IMR-90 (cell line): ENCODE data around the gene ZSCAN4. TPM values are rescaled to one million over a fixed set of nuclear protein-coding genes. Genes with fewer than 3 reads are reported as not detected.

ENCODE experiments used
- ATAC-seq: fragments of 200-7000 bp; cut with Tn5 transposase; 2 replicates; pipeline ENCODE4 v1.9.1; 2020; ENCODE audit warnings: low read depth, mild to moderate bottlenecking, moderate library complexity
- BruUV-seq: library from RNA; stranded (reverse); fragments of 400-500 nt; replicated peaks from 2 replicates; lab custom pipeline; 2021; lab: Mats Ljungman, UMichigan
- CTCF ChIA-PET: fragments of 300-600 bp; formaldehyde crosslinking; extraction: SDS; loops from one replicate; lab custom pipeline; 2021; ENCODE audit warnings: antibody characterized with exemption; lab: Yijun Ruan, JAX
- POLR2A ChIA-PET: fragments of 300-600 bp; sonication (Branson Sonifier 250); formaldehyde crosslinking; loops from one replicate; lab custom pipeline; 2022; ENCODE audit warnings: antibody characterized with exemption; ENCODE audit not compliant: unreplicated experiment; lab: Charles Lee
- DNase-seq: peaks from one replicate; pipeline ENCODE4 v3.0.0; 2013
- H2AFZ ChIP-seq: replicated peaks from 2 replicates; pipeline ENCODE3; 2013; ENCODE audit warnings: low read length, mild to moderate bottlenecking; ENCODE audit not compliant: poor library complexity
- H2AK5ac ChIP-seq: 2 replicates; pipeline ENCODE4 v1.6.1; 2013; ENCODE audit warnings: low read depth, low read length, inconsistent platforms
- H2AK9ac ChIP-seq: replicated peaks from 2 replicates; pipeline ENCODE3; 2013; ENCODE audit warnings: mild to moderate bottlenecking, low read depth, low read length, moderate library complexity; ENCODE audit not compliant: poor library complexity
- H2BK120ac ChIP-seq: 2 replicates; pipeline ENCODE4 v1.6.1; 2013; ENCODE audit warnings: low read depth, low read length, inconsistent platforms
- H2BK15ac ChIP-seq: 3 replicates; pipeline ENCODE4 v1.6.1; 2013; ENCODE audit warnings: low read depth, low read length, inconsistent platforms
- H2BK20ac ChIP-seq: 2 replicates; pipeline ENCODE4 v1.6.1; 2013; ENCODE audit warnings: low read depth, mild to moderate bottlenecking, inconsistent platforms, low read length, moderate library complexity
- H2BK5ac ChIP-seq: 2 replicates; pipeline ENCODE4 v1.6.1; 2013; ENCODE audit warnings: mild to moderate bottlenecking, low read depth, low read length, inconsistent platforms; ENCODE audit not compliant: poor library complexity, severe bottlenecking
- H3K14ac ChIP-seq: replicated peaks from 2 replicates; pipeline ENCODE4 v1.6.1; 2013; ENCODE audit warnings: low read depth, low read length, inconsistent platforms
- H3K18ac ChIP-seq: 2 replicates; pipeline ENCODE4 v1.6.1; 2013; ENCODE audit warnings: low read depth, low read length, control low read depth
- H3K23ac ChIP-seq: 2 replicates; pipeline ENCODE4 v1.6.1; 2013; ENCODE audit warnings: low read depth, low read length, inconsistent platforms
- H3K27ac ChIP-seq: 2 replicates; pipeline ENCODE4 v1.5.1; 2013; ENCODE audit warnings: mild to moderate bottlenecking, control low read depth, low read length; ENCODE audit not compliant: insufficient read depth
- H3K27me3 ChIP-seq: 2 replicates; pipeline ENCODE4 v1.6.1; 2013; ENCODE audit warnings: low read length; ENCODE audit not compliant: control insufficient read depth, insufficient read depth
- H3K36me3 ChIP-seq: 2 replicates; pipeline ENCODE4 v1.6.1; 2013; ENCODE audit warnings: low read length, mixed read lengths; ENCODE audit not compliant: control insufficient read depth, insufficient read depth
- H3K4ac ChIP-seq: 2 replicates; pipeline ENCODE4 v1.6.1; 2013; ENCODE audit warnings: low read depth, low read length, inconsistent platforms
- H3K4me1 ChIP-seq: 2 replicates; pipeline ENCODE4 v1.6.1; 2013; ENCODE audit warnings: low read length, mixed read lengths; ENCODE audit not compliant: control insufficient read depth, insufficient read depth
- H3K4me2 ChIP-seq: 2 replicates; pipeline ENCODE4 v1.6.1; 2013; ENCODE audit warnings: low read depth, mild to moderate bottlenecking, control low read depth, low read length, moderate library complexity
- H3K4me3 ChIP-seq: 2 replicates; pipeline ENCODE4 v1.5.1; 2013; ENCODE audit warnings: low read depth, mild to moderate bottlenecking, control low read depth, low read length, moderate library complexity; ENCODE audit not compliant: insufficient read depth
- H3K56ac ChIP-seq: 2 replicates; pipeline ENCODE4 v1.6.1; 2013; ENCODE audit warnings: low read length, inconsistent platforms; ENCODE audit not compliant: insufficient read depth; ENCODE audit errors: extremely low read depth
- H3K79me1 ChIP-seq, 2 experiments: 2 replicates each; pipeline ENCODE4 v1.6.1; 2013; ENCODE audit warnings: low read length in 2 of 2, inconsistent platforms in 1 of 2, low read depth in 1 of 2
- H3K9ac ChIP-seq: 2 replicates; pipeline ENCODE4 v1.6.1; 2013; ENCODE audit warnings: low read depth, low read length, control low read depth
- H3K9me1 ChIP-seq: 2 replicates; pipeline ENCODE4 v1.6.1; 2013; ENCODE audit warnings: low read length, inconsistent platforms; ENCODE audit not compliant: insufficient read depth
- H3K9me3 ChIP-seq: 2 replicates; pipeline ENCODE4 v1.6.1; 2013; ENCODE audit warnings: low read length; ENCODE audit not compliant: control insufficient read depth, insufficient read depth
- H4K20me1 ChIP-seq: 2 replicates; pipeline ENCODE4 v1.6.1; 2013; ENCODE audit warnings: low read length, inconsistent platforms; ENCODE audit not compliant: insufficient read depth
- H4K5ac ChIP-seq: 2 replicates; pipeline ENCODE4 v1.6.1; 2013; ENCODE audit warnings: mild to moderate bottlenecking, low read depth, low read length, control low read depth
- H4K8ac ChIP-seq, 2 experiments: 2 replicates each; pipeline ENCODE4 v1.6.1; 2013; ENCODE audit warnings: low read depth in 2 of 2, low read length in 2 of 2, control low read depth in 1 of 2, inconsistent platforms in 1 of 2
- H4K91ac ChIP-seq: 2 replicates; pipeline ENCODE4 v1.6.1; 2013; ENCODE audit warnings: low read depth, low read length, inconsistent platforms; ENCODE audit not compliant: insufficient read depth
- BHLHE40 ChIP-seq: fragments of 150-350 bp; IDR thresholded peaks from 2 replicates; pipeline ENCODE4 v1.6.1; 2016; ENCODE audit warnings: mild to moderate bottlenecking, low read depth, low read length
- CHD1 ChIP-seq: IDR thresholded peaks from 2 replicates; pipeline ENCODE4 v1.6.1; 2012; ENCODE audit warnings: low read depth, low read length, improper control_type of control experiment
- CTCF ChIP-seq: conservative IDR thresholded peaks from 2 replicates; pipeline ENCODE4 v1.5.1; 2012; ENCODE audit warnings: mild to moderate bottlenecking, low read depth, low read length, improper control_type of control experiment
- ELK1 ChIP-seq: fragments of 150-350 bp; IDR thresholded peaks from 2 replicates; pipeline ENCODE4 v1.6.1; 2016; ENCODE audit warnings: low read depth, mild to moderate bottlenecking, low read length, moderate library complexity, borderline replicate concordance
- FOS ChIP-seq: fragments of 150-350 bp; IDR thresholded peaks from 2 replicates; pipeline ENCODE4 v1.6.1; 2016; ENCODE audit warnings: low read depth, low read length
- MAFK ChIP-seq: IDR thresholded peaks from 2 replicates; pipeline ENCODE4 v1.6.1; 2012; ENCODE audit warnings: low read depth, low read length, improper control_type of control experiment
- MAZ ChIP-seq: IDR thresholded peaks from 2 replicates; pipeline ENCODE4 v1.6.1; 2012; ENCODE audit warnings: low read depth, mild to moderate bottlenecking, low read length, improper control_type of control experiment, moderate library complexity, borderline replicate concordance
- MXI1 ChIP-seq: IDR thresholded peaks from 2 replicates; pipeline ENCODE4 v1.6.1; 2012; ENCODE audit warnings: low read depth, mild to moderate bottlenecking, low read length, moderate library complexity, borderline replicate concordance
- NFE2L2 ChIP-seq: fragments of 150-350 bp; IDR thresholded peaks from 2 replicates; pipeline ENCODE4 v1.6.1; 2016; ENCODE audit warnings: low read depth, mild to moderate bottlenecking, low read length
- POLR2A ChIP-seq: IDR thresholded peaks from 2 replicates; pipeline ENCODE4 v1.6.1; 2012; ENCODE audit warnings: mild to moderate bottlenecking, low read depth, low read length
- RAD21 ChIP-seq: IDR thresholded peaks from 2 replicates; pipeline ENCODE4 v1.6.1; 2012; ENCODE audit warnings: low read length, improper control_type of control experiment
- RCOR1 ChIP-seq: IDR thresholded peaks from 2 replicates; pipeline ENCODE4 v1.6.1; 2012; ENCODE audit warnings: mild to moderate bottlenecking, low read length, improper control_type of control experiment; ENCODE audit not compliant: insufficient replicate concordance
- RFX5 ChIP-seq: IDR thresholded peaks from 2 replicates; pipeline ENCODE4 v1.8.0; 2012; ENCODE audit warnings: low read depth, mild to moderate bottlenecking, low read length, moderate library complexity
- USF2 ChIP-seq: fragments of 150-350 bp; IDR thresholded peaks from 2 replicates; pipeline ENCODE4 v1.6.1; 2017; ENCODE audit warnings: mild to moderate bottlenecking, antibody characterized with exemption, low read length, low read depth
- WGBS, 2 experiments: methylation state at CpG; one replicate each; pipeline versions ENCODE4 v1.1.5 to v1.1.7; 2013; ENCODE audit warnings: missing lambda C conversion rate in 2 of 2; ENCODE audit not compliant: insufficient read length in 1 of 2; ENCODE audit errors: extremely low coverage in 2 of 2; 5-methylcytosine and 5-hydroxymethylcytosine counted together
- dilution Hi-C: fragments of 300-500 bp; cut with HindIII; formaldehyde crosslinking; loops from one replicate; pipeline ENCODE4 v1.14.3; 2018; ENCODE audit warnings: low sequenced_read_pairs; ENCODE audit not compliant: unreplicated experiment
- in situ Hi-C: fragments of 300-500 bp; cut with MboI; formaldehyde crosslinking; loops from 3 replicates; pipeline ENCODE4 v1.14.3; 2019; ENCODE audit warnings: low sequenced_read_pairs, inconsistent platforms, mixed read lengths
- intact Hi-C: fragments of 100-400 bp; cut with micrococcal nuclease; formaldehyde crosslinking; loops from 2 replicates; pipeline ENCODE4 v1.10.0; 2022
- polyA plus RNA-seq, 3 experiments: library from polyadenylated mRNA; depleted of rRNA; stranded (reverse); fragments of >200 nt; gene quantifications; 2 replicates each; pipeline ENCODE4 v1.2.3, GENCODE V29; 2012; ENCODE audit warnings: low replicate concordance in 1 of 3
- total RNA-seq: library from RNA; depleted of rRNA; stranded (reverse); fragments of >200 nt; gene quantifications from 2 replicates; pipeline ENCODE4 v1.2.3, GENCODE V29; 2012

The ZSCAN4 gene
- total and polyA plus RNA-seq, 2 of the 4 experiments (the other 2 are of a cell fraction), result not detected

- Histone ChIP-seq H2AK5ac (no peak overlapping the region), H2BK120ac (no peak overlapping the region), H3K9me3 (peaks cover 6% of the 10 kb centered on the region; the same call in 1 of the 2 replicates), H3K79me1 (no peaks in the 10 kb centered on the region), H2BK20ac (no peak overlapping the region), H4K8ac (no peak overlapping the region), H3K9me1 (no peaks in the 10 kb centered on the region), H3K14ac (no peak overlapping the region), H3K18ac (no peak overlapping the region), H3K4ac (no peak overlapping the region), H2BK15ac (no peak overlapping the region), H3K36me3 (no peaks in the 10 kb centered on the region), H2AFZ (no peak overlapping the region), H3K4me1 (no peaks in the 10 kb centered on the region), H3K23ac (no peak overlapping the region), H2BK5ac (no peak overlapping the region), H4K20me1 (no peaks in the 10 kb centered on the region), H3K27ac (no peak overlapping the region), H4K5ac (no peak overlapping the region), H2AK9ac (no peak overlapping the region), H3K4me2 (no peak overlapping the region), H3K56ac (no peak overlapping the region), H4K91ac (no peak overlapping the region), H3K4me3 (no peak overlapping the region), H3K9ac (no peak overlapping the region), H3K27me3 (no peaks in the 10 kb centered on the region)
- in situ Hi-C loops (no loop called here), intact Hi-C loops (no loop called here), dilution Hi-C loops (no loop called here)
- DNase-seq (no peak), ATAC-seq (no peak)
- TF ChIP-seq RFX5 (no peak), MAZ (no peak), USF2 (no peak), ELK1 (no peak), RCOR1 (no peak), RAD21 (no peak), MAFK (no peak), MXI1 (no peak), CTCF (no peak), POLR2A (no peak), CHD1 (no peak), NFE2L2 (no peak), FOS (no peak), BHLHE40 (no peak)
- ChIA-PET POLR2A (no interaction called here), CTCF (no interaction called here)
- 80% methylated on average over 3 of the region's 6 CpGs; no CpG with 5 or more reads in 1 of the 2 experiments for WGBS, 2 experiments
- BruUV-seq, result no TSS peak
These were observed 20.3 kb upstream of the ZSCAN4 start for GRCh38 chr19:57648331-57649003.
